HepG2 (cell line): ENCODE data around the gene NAA15. TPM values are rescaled to one million over a fixed set of nuclear protein-coding genes. Genes with fewer than 3 reads are reported as not detected.

Experiments used
- ATF7 ChIP-seq, 2 experiments: fragments of 450-650 bp in 1 of 2; sonication (generic) in 1 of 2; formaldehyde crosslinking in 1 of 2; IDR thresholded peaks; 2 replicates each; pipeline versions ENCODE4 v1.4.0 to v1.6.1; 2016 to 2020; ENCODE audit warnings: antibody characterized with exemption in 1 of 2, mild to moderate bottlenecking in 1 of 2, missing genetic modification reagents in 1 of 2
- ELF3 ChIP-seq: IDR thresholded peaks from 2 replicates; pipeline ENCODE4 v1.6.1; 2016; ENCODE audit warnings: missing genetic modification reagents, missing compliant biosample characterization
- KDM5B ChIP-seq: sonication (generic); formaldehyde crosslinking; IDR thresholded peaks from 2 replicates; pipeline ENCODE4 v1.4.0; 2020; ENCODE audit warnings: missing genetic modification reagents, mild to moderate bottlenecking, borderline replicate concordance
- MEIS1 ChIP-seq: sonication (generic); formaldehyde crosslinking; IDR thresholded peaks from 2 replicates; pipeline ENCODE4 v1.9.0; 2021; ENCODE audit warnings: mild to moderate bottlenecking, missing genetic modification reagents, moderate library complexity, borderline replicate concordance
- NR2F6 ChIP-seq, 2 experiments: IDR thresholded peaks; 2 replicates each; pipeline ENCODE4 v1.6.1; 2016; ENCODE audit warnings: antibody characterized with exemption in 1 of 2, mild to moderate bottlenecking in 1 of 2
- PHB2 ChIP-seq: fragments of 450-650 bp; IDR thresholded peaks from 2 replicates; pipeline ENCODE4 v1.6.1; 2018; ENCODE audit not compliant: partially characterized antibody
- RFX1 ChIP-seq: fragments of 450-650 bp; IDR thresholded peaks from 2 replicates; pipeline ENCODE4 v1.6.1; 2017
- SOX6 ChIP-seq, 2 experiments: fragments of 450-650 bp in 1 of 2; sonication (generic) in 1 of 2; formaldehyde crosslinking in 1 of 2; IDR thresholded peaks; 2 replicates each; pipeline versions ENCODE4 v1.4.0 to v1.6.1; 2017 to 2020; ENCODE audit warnings: antibody characterized with exemption in 1 of 2, mild to moderate bottlenecking in 1 of 2, missing genetic modification reagents in 1 of 2
- ZNF446 ChIP-seq: sonication (generic); formaldehyde crosslinking; IDR thresholded peaks from 2 replicates; pipeline ENCODE4 v1.5.0; 2020; ENCODE audit warnings: mild to moderate bottlenecking, missing genetic modification reagents
- ZNF614 ChIP-seq: IDR thresholded peaks from 2 replicates; pipeline ENCODE4 v1.6.1; 2018; ENCODE audit warnings: missing biosample characterization, missing genetic modification reagents, inconsistent platforms, borderline replicate concordance
- ZNF619 ChIP-seq: sonication (generic); formaldehyde crosslinking; IDR thresholded peaks from 2 replicates; pipeline ENCODE4 v1.4.0; 2020; ENCODE audit warnings: mild to moderate bottlenecking, missing genetic modification reagents
- polyA plus RNA-seq, 8 experiments: library from polyadenylated mRNA; depleted of rRNA in 3 of 8; stranded (reverse) in 7 of 8; unstranded in 1 of 8; fragments of >200 nt; fragmentation: Illumina TruSeq in 4 of 8; extraction: Trizol in 4 of 8; gene quantifications; 2 replicates each; pipeline versions ENCODE4 v1.2.1 to v1.2.3, GENCODE V29; 2011 to 2016; ENCODE audit warnings: low read depth in 4 of 8, missing spikeins in 1 of 8, mixed read lengths in 1 of 8; ENCODE audit not compliant: insufficient read depth in 1 of 8
- total RNA-seq, 5 experiments: library from RNA; depleted of rRNA; stranded (reverse); fragments of >200 nt; fragmentation: Illumina TruSeq; extraction: Trizol; gene quantifications; 2 replicates each; pipeline ENCODE4 v1.2.3, GENCODE V29; 2016; ENCODE audit warnings: low read depth in 1 of 5
- TF ChIP-seq, protein P1 (sequence below): sonication (generic); formaldehyde crosslinking; IDR thresholded peaks from 2 replicates; pipeline ENCODE4 v1.5.0; 2020; ENCODE audit warnings: missing genetic modification reagents
- TF ChIP-seq, protein P2 (sequence below): sonication (generic); formaldehyde crosslinking; IDR thresholded peaks from 2 replicates; pipeline ENCODE4 v1.4.0; 2020; ENCODE audit warnings: missing genetic modification reagents
- TF ChIP-seq, protein P3 (sequence below): sonication (generic); formaldehyde crosslinking; IDR thresholded peaks from 2 replicates; pipeline ENCODE4 v1.4.0; 2020; ENCODE audit warnings: missing genetic modification reagents
- TF ChIP-seq, protein P4 (sequence below): sonication (generic); formaldehyde crosslinking; IDR thresholded peaks from 2 replicates; pipeline ENCODE4 v1.4.0; 2020; ENCODE audit warnings: missing genetic modification reagents
- TF ChIP-seq, protein P5 (sequence below): IDR thresholded peaks from 2 replicates; pipeline ENCODE4 v1.6.1; 2016
- TF ChIP-seq, protein P6 (sequence below): sonication (generic); formaldehyde crosslinking; IDR thresholded peaks from 2 replicates; pipeline ENCODE4 v1.4.0; 2020; ENCODE audit warnings: missing genetic modification reagents

NAA15 gene
- total and polyA plus RNA-seq, 2 of the 13 experiments (the other 11 are each of a cell fraction or from before 2014, with no cell fraction given): 6.2 to 50.2 TPM

DNA sequence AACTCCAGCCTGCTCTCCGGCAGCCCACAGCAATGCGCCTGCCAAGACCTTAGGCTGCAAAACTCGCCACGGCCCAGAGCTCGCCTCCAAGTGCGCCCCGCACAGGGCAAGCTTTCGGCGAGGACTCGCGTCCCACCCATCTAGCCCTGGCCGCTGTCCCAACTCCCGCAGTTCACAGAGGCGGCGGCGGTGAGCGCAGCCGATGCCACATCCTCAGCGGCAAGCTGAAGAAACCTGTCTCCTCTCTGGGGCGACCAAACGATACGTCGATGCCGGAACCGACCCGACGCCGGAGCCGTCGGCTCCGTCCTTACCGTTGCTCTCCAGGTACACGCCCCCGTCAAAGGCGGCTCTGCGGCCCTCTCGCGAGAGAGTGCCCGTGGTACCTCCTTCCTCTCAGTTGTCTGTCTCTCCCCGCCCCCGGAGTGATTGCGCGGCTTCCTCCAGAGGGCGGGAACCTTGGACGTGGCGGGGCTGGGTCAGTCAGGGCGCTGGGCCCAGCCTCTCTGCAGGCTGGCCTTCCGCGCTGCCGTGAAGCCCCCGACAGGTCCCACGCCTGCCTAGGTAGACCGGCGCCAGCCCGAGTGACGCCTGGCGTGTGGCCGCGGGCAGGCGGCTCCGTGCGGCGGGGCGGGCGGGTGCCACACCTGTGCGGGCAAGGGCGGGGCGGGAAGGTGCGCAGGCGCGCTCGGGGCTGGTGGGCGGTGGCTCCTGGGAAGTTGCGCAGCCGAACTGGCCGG, 152.2 kb downstream of the NAA15 start (continued):
- TF ChIP-seq, protein P1, sequence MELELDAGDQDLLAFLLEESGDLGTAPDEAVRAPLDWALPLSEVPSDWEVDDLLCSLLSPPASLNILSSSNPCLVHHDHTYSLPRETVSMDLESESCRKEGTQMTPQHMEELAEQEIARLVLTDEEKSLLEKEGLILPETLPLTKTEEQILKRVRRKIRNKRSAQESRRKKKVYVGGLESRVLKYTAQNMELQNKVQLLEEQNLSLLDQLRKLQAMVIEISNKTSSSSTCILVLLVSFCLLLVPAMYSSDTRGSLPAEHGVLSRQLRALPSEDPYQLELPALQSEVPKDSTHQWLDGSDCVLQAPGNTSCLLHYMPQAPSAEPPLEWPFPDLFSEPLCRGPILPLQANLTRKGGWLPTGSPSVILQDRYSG (CRISPR knock-in tag): 0 out of 2 replicates have a peak, but pooled peaks have one; percentile 53
- TF ChIP-seq, protein P2, sequence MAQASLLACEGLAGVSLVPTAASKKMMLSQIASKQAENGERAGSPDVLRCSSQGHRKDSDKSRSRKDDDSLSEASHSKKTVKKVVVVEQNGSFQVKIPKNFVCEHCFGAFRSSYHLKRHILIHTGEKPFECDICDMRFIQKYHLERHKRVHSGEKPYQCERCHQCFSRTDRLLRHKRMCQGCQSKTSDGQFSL (CRISPR knock-in tag): no peak
- TF ChIP-seq NR2F6 (IDR thresholded peaks at IDR 0.05) (no peak), NR2F6 (CRISPR knock-in tag; IDR thresholded peaks at IDR 0.05) (peak; percentile 31; the same call in 1 of the 2 replicates), PHB2 (no peak), ELF3 (CRISPR knock-in tag) (peak; percentile 67), KDM5B (CRISPR knock-in tag) (peak; percentile 69; the same call in 1 of the 2 replicates), MEIS1 (CRISPR knock-in tag) (peak; percentile 73), RFX1 (no peak), ATF7 (IDR thresholded peaks at IDR 0.05) (no peak), ATF7 (CRISPR knock-in tag; IDR thresholded peaks at IDR 0.05) (no peak), SOX6 (IDR thresholded peaks at IDR 0.05) (no peak), SOX6 (CRISPR knock-in tag; IDR thresholded peaks at IDR 0.05) (peak; percentile 65), ZNF446 (CRISPR knock-in tag) (peak; percentile 92; the same call in 1 of the 2 replicates), ZNF619 (no peak; the same call in 1 of the 2 replicates), ZNF614 (CRISPR knock-in tag) (no peak; the same call in 1 of the 2 replicates)
- TF ChIP-seq, protein P3, sequence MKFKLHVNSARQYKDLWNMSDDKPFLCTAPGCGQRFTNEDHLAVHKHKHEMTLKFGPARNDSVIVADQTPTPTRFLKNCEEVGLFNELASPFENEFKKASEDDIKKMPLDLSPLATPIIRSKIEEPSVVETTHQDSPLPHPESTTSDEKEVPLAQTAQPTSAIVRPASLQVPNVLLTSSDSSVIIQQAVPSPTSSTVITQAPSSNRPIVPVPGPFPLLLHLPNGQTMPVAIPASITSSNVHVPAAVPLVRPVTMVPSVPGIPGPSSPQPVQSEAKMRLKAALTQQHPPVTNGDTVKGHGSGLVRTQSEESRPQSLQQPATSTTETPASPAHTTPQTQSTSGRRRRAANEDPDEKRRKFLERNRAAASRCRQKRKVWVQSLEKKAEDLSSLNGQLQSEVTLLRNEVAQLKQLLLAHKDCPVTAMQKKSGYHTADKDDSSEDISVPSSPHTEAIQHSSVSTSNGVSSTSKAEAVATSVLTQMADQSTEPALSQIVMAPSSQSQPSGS (CRISPR knock-in tag): peak; percentile 4; the same call in 1 of the 2 replicates
- TF ChIP-seq, protein P4, sequence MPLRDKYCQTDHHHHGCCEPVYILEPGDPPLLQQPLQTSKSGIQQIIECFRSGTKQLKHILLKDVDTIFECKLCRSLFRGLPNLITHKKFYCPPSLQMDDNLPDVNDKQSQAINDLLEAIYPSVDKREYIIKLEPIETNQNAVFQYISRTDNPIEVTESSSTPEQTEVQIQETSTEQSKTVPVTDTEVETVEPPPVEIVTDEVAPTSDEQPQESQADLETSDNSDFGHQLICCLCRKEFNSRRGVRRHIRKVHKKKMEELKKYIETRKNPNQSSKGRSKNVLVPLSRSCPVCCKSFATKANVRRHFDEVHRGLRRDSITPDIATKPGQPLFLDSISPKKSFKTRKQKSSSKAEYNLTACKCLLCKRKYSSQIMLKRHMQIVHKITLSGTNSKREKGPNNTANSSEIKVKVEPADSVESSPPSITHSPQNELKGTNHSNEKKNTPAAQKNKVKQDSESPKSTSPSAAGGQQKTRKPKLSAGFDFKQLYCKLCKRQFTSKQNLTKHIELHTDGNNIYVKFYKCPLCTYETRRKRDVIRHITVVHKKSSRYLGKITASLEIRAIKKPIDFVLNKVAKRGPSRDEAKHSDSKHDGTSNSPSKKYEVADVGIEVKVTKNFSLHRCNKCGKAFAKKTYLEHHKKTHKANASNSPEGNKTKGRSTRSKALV (CRISPR knock-in tag): no peak
- TF ChIP-seq, protein P5, sequence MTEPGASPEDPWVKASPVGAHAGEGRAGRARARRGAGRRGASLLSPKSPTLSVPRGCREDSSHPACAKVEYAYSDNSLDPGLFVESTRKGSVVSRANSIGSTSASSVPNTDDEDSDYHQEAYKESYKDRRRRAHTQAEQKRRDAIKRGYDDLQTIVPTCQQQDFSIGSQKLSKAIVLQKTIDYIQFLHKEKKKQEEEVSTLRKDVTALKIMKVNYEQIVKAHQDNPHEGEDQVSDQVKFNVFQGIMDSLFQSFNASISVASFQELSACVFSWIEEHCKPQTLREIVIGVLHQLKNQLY: 0 out of 2 replicates have a peak, but pooled peaks have one; percentile 10
- TF ChIP-seq, protein P6, sequence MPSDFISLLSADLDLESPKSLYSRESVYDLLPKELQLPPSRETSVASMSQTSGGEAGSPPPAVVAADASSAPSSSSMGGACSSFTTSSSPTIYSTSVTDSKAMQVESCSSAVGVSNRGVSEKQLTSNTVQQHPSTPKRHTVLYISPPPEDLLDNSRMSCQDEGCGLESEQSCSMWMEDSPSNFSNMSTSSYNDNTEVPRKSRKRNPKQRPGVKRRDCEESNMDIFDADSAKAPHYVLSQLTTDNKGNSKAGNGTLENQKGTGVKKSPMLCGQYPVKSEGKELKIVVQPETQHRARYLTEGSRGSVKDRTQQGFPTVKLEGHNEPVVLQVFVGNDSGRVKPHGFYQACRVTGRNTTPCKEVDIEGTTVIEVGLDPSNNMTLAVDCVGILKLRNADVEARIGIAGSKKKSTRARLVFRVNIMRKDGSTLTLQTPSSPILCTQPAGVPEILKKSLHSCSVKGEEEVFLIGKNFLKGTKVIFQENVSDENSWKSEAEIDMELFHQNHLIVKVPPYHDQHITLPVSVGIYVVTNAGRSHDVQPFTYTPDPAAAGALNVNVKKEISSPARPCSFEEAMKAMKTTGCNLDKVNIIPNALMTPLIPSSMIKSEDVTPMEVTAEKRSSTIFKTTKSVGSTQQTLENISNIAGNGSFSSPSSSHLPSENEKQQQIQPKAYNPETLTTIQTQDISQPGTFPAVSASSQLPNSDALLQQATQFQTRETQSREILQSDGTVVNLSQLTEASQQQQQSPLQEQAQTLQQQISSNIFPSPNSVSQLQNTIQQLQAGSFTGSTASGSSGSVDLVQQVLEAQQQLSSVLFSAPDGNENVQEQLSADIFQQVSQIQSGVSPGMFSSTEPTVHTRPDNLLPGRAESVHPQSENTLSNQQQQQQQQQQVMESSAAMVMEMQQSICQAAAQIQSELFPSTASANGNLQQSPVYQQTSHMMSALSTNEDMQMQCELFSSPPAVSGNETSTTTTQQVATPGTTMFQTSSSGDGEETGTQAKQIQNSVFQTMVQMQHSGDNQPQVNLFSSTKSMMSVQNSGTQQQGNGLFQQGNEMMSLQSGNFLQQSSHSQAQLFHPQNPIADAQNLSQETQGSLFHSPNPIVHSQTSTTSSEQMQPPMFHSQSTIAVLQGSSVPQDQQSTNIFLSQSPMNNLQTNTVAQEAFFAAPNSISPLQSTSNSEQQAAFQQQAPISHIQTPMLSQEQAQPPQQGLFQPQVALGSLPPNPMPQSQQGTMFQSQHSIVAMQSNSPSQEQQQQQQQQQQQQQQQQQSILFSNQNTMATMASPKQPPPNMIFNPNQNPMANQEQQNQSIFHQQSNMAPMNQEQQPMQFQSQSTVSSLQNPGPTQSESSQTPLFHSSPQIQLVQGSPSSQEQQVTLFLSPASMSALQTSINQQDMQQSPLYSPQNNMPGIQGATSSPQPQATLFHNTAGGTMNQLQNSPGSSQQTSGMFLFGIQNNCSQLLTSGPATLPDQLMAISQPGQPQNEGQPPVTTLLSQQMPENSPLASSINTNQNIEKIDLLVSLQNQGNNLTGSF (CRISPR knock-in tag): no peak
